ENCODE results near the gene MACROD2.

MACROD2 gene

GRCh38 chr20:14343491-14344065 is 348.3 kb downstream of the MACROD2 start:
- no peak for DNase-seq

DNA sequence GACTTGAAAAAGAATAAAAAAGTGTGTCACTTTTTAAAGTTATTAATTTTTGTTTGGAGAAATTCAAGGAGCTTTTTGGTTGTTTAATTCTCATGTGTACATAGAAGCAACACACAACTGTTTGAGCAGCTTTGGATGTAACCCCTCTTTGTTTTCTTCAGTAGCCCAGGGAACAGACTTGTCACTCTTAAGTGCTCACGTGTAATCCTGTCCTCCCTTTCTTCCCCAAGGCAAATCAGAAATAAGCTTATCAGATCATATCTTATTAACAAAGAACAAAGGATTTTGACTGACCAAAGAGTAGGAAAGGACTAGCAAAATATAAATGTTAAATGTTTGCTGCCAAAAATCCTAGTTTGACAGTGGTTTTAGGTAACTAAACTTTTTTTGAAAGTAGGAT is 349.4 kb downstream of the MACROD2 start:
- DNase-seq, result no peak

- DNase-seq, result no peak
Observed at GRCh38 chr20:14355791-14356190, 360.5 kb downstream of the MACROD2 start.

DNA sequence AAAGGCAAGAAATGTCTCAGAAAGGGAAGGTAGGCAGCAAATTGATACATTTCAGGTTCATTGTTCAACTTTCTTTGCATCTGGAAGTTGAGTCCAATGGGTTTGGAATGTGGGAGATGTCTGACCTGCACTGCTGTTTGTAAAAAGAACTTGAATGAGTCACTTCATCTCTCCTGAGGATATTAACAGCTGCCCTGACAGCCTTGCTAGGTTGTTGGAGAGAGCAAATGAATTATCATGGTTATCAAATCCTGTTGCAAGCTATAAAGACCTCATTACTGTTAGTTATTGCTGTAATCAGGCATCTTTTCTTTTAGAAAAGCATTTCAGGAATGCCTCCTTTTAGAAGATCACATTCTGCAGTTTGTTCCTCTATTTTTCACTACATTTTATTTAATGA is 365.1 kb downstream of the MACROD2 start:
- DNase-seq, result no peak

DNA sequence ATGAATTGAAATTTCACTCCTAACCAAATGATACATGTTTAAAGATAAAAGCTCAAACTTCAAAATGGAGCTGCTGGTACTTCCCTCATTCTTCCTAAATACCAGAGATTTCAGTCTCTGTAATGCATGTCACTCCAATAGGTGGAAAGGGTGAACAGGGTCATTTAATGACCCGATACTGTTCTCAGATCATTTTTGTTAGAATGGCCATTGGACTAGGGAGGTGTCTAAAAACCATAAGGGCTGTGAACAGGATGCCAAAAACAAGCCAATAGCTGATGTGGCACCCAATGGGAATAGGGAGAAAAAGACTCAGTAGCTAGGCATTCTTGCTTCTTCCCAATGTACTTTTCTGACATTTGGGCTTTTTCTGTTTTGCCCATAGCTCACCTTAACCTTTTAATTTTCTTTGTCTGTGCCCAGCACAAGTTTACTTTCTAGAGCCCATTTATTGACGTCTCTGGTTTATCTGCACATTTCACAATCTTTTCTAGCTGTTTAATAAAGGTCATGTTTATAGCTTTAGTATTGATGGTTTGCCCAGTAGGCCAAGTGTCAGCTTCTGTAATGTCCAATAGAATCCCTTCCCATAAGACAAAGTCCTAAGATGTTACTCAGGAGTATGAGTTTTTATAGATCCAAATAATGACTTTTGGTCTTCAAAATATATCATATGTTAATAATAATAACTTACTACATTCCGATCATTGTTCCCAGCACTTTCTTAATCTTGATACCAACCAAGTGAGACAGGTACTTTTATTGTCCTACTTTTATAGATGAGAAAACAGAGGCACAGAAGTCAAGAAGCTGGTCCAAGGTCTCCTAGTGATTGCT is 366.4 kb downstream of the MACROD2 start:
- no peak for DNase-seq

- DNase-seq, result no peak
Observed at GRCh38 chr20:14374196-14374595, 378.9 kb downstream of the MACROD2 start.

DNA sequence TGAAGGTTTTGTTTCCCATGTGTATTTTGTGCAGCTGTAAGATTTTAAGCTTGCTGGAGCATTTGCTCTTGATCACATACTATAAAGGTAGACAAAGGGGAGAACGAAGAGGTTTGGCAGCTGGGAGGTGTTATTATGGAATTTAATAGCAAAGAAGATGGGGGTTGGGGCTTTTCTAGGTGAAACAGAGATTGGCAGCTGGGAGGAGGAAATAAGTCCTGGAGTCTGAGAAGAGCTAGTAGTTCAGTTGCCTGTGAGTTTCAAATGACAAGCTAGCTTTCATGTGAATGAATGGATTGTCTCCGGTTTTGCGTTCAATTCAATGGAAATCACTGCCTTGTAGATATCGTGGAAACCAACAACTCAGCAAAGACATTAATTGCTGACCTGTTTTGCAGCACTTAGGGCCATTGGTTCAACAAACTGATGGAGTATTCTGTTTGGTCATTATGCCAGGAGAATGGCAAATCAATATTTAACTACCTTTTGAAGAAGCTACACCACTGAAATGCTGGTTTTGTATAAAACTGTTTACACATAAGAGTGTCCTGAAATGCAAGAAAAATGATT is 380.2 kb downstream of the MACROD2 start:
- DNase-seq, result peak; percentile 82

- no peak for DNase-seq
Observed at GRCh38 chr20:14378326-14378725, 383.0 kb downstream of the MACROD2 start.

DNA sequence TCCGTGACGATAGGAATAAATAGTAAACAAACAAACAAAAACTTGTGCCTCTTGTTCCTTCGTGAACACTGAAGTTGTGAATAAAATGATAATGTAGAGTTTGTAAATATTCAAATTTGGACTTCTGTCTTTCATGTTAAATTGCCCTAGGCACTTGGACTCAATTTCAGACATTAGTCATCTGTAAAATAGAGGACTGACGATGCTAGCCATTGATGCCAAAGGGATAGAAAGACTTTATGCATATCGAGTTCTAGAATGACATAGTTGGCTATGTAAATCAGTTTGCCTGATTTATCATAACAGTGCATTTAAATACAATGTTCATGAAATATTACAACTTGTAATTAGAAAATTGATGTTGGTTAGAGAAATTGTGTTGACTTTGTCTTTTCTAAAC is 388.0 kb downstream of the MACROD2 start:
- no peak for DNase-seq

DNA sequence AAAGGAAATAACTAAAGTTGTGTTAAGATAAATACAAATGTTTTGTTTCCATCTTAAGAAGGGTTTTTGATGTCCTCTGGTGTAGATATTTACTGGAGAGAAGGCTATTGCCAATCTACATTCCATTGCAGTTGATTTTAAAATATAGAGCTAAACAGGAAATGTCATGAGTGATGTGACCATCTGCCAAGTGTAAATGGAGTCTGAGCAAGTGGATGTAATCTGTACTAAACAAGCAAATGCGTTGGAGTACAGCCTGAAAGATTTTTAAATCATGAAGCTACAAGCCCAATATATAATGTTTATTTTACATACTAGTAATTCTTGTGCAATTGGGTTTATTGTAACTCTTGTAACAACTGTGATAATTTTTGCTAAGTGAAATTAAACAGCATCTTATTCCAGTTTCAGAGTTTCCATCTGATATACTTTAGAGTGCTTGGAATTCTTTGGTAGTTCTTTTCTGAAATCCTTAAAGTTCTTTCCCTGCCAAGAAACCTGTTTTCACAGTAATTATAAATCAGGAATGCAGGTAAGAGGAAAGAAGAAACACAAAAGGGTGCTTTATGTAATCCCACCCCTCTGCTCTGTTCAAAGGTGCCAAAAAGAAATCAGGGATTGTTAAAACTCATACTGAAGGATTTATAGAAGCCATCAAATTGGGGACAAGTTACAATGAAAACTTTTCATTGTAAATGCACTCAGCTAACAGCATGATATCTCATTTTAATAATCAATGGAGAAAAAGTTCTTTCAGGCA is 389.3 kb downstream of the MACROD2 start:
- peak; percentile 4 for DNase-seq

DNA sequence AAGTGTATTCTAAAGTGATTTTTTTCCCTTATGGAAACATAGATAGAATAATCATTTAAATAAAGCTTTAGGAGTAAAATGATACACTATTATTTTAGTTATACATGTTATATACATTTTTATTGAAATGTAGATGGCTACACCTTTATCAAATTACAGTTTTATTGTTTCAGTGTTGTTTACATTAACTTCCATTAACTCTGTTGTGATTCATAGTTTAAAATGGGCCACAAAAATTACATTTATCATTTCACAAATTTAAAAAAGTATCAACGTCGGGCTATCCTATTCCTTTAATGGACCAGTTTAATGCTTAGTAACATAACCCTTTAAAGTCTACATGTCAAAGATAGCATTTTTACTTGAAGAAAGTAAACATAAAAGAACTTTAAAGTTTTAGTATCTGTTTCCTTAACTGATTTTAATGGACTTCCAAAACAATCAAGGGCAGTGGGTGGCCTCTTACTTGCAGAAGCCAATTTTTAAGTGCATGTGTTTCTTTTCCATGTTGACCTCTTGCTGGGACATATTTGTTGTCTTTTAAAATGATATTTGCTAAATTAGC is 389.9 kb downstream of the MACROD2 start:
- no peak for DNase-seq

DNA sequence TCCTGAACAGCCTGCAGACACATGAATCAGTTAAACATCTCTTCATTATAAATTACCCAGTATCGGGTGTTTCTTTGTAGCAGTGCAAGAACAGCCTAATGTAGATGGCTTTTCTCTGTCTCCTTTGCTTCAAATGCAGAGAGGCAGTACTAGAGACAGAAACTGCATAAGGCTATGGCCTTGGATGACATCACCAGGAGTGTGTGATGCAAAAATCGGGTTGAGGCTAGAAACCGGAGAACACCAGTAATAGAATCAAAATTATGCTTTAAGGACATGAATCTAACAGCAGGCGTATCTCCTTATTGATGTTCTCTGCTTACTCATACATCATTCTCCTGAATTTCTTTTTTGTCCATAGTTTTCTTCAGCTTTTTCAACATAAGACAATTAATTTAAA is 391.4 kb downstream of the MACROD2 start:
- no peak for DNase-seq

GRCh38 chr20:14401479-14402138 is 406.3 kb downstream of the MACROD2 start:
- DNase-seq, result peak; percentile 43

GRCh38 chr20:14404515-14404914 is 409.2 kb downstream of the MACROD2 start:
- no peak for DNase-seq

GRCh38 chr20:14406495-14406894 is 411.2 kb downstream of the MACROD2 start:
- no peak for DNase-seq

DNA sequence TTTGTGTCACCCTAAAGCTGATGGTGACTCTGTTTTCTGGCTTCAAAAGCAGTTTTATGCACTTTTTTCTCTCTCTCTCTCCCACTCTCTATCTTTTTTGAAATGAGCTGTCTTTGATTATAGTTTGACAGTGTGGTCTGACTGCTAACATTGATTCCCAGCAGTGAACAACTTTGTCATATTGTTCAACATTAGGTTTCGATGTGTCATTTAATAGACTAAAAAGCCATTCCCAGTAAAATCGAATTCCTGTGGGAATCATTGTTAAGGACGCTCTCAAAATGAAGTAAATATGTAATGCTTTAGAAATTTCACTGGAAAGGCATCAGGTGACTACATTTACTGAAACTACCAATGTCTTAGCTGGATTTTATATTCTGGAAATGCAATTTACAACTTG is 412.0 kb downstream of the MACROD2 start:
- DNase-seq, result no peak

DNA sequence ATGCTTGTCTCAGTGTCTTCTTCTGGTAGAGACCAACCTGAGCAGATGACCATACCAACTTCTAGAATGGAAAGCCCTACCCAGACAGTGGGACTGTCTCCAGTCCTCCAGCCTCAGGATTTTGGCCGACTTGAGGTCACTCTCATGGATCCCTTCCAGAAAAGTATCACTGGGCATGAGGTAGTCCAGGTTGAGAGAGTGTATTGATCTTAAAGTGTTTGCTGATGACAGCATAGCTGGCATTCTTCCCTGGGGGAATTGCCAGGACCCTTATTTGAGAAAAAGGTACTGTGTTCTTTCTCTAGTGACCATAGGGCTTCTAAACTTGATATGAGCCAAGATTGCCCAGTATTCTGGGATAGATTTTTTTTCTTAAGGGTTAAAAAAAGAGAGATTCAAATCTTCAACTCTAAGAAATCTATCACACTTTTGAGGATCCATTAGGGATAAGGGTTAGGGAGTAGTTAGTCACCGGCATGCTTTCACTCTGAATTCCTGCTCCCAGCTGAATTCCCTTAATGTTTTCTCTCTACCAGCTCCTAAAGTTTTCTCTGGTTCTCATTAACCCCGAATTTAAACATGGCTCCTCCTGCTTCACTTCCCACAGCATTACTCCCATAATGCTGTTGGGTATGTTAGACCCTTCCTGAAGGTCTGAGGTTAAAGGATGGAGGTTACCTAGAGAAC is 415.7 kb downstream of the MACROD2 start:
- no peak for DNase-seq

DNA sequence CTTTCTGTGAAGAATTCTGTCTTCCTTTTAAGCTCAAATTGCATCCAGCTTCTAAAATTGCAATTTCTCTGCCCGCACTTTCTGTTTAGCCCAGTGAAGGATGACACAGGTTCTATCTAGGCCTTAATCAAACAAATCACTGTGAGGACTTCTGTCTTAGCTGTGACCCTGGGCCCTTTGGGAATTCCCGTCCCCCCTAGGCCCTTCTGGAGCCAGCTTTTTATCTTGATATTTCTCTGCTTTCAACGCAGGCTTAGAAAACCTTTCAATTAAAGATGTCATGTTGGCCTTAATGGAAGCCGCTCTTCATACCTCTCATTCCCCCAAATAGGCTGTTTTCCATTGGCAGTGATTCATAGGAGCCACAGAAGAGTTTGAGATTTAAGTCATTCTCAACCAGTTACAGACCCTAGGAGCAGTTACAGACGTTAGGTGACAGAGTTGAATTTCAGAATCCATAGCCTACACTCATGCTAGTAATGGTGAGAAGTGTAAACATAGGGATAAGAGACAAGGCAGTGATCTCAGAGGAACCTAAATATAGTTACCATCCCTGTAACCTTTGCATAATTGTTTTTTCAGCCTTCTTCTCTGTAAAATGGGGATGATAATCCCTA is 416.9 kb downstream of the MACROD2 start:
- no peak for DNase-seq

DNA sequence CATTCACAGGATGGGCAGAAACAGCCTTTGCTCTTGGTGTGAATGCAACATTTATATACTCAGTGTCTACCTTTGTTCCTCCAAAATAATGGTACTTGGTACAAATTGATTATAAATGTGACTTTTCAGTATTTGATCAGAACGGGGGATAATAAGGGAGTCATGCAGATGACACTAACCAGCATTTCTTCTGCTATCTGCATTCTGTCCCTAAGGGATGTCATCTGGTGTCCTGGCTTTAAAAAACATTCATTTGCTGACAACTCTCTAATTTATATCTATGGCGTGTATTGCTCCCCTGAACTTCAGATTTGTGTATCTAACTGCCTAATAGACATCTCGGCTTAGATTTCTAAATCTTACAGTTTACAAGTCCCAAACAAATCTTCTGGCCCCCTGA is 418.5 kb downstream of the MACROD2 start:
- no peak for DNase-seq

DNA sequence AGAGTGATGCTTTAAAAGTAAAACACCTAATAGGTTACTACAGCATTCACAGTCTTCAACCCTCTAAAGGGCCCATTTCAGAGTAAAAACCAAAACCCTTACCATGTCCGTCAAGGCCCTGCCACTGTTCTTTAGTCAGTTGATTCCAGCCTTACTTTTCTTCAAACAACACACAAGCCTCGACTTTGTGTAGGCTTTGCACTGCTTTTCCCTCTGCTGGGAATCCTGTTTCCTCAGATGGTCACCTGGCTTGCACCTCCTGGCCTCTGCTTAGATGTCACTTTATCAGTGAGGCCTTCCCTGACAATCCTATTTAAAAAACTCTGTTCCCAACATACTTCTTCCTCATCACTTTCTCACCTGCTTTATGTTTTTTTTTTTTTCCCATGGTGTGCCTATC is 419.2 kb downstream of the MACROD2 start:
- DNase-seq, result no peak

GRCh38 chr20:14415467-14415866 is 420.2 kb downstream of the MACROD2 start:
- no peak for DNase-seq

DNA sequence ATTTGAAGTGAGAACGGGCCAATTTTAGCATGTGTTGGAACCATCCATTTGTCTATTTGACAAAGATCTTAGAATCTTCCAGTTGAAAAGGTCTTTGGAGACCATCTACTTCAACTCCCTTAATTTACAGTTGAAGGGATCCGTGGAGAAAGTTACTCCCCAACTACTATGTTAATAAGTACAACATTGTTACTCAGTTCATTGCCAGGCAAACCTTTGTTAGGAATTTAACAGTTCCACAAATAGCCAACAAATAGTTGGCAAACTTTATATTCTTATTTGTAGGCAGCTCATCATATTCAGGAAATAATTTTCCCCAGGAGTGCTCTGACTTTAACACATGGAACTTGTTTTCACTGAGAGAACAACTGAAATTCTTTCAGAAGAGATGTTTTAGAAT is 423.1 kb downstream of the MACROD2 start:
- DNase-seq, result no peak

Data from NCI-H1092 (cell line).